DMS53 (cell line): ENCODE measurements around the gene ACO2.
"Not testable (repeated sequence)": the region's sequence is repeated elsewhere in the genome, so short reads cannot be mapped to it uniquely, and the experiment has no call there.

ENCODE experiments used
- DNase-seq: peaks from one replicate; lab custom pipeline; 2025; lab: John Stamatoyannopoulos, UW

The ACO2 gene

GRCh38 chr22:41568811-41569210 lies 99.9 kb downstream of the ACO2 start:
- no peak for DNase-seq

- DNase-seq, result no peak
Measured at GRCh38 chr22:41570221-41570620, 101.3 kb downstream of the ACO2 start.

- no peak for DNase-seq
Measured at GRCh38 chr22:41571786-41572185, 102.9 kb downstream of the ACO2 start.

GRCh38 chr22:41572305-41572704 lies 103.4 kb downstream of the ACO2 start:
- not testable (repeated sequence) for DNase-seq

- no peak for DNase-seq
Measured at GRCh38 chr22:41573677-41574076, 104.8 kb downstream of the ACO2 start.

GRCh38 chr22:41574847-41575381 lies 106.0 kb downstream of the ACO2 start:
- DNase-seq, result no peak

- DNase-seq, result no peak
Measured at GRCh38 chr22:41575533-41575932, 106.6 kb downstream of the ACO2 start.

- DNase-seq, result peak; percentile 72
Measured at GRCh38 chr22:41576877-41577276, 108.0 kb downstream of the ACO2 start.

- no peak for DNase-seq
Measured at GRCh38 chr22:41578114-41578513, 109.2 kb downstream of the ACO2 start.
